HG03571 (cell line): Measurements from ENCODE around the gene PDLIM5.

Experiments
- ATAC-seq: cut with Tn5 transposase; IDR thresholded peaks from one replicate; pipeline ENCODE4 v1.9.1; 2021; ENCODE audit not compliant: unreplicated experiment

PDLIM5 gene

GRCh38 chr4:94678896-94679295 is 227.2 kb downstream of the PDLIM5 start:
- no peak for ATAC-seq

GRCh38 chr4:94680176-94680862 is 228.6 kb downstream of the PDLIM5 start:
- ATAC-seq: no peak

- ATAC-seq: no peak
Observed at GRCh38 chr4:94686086-94686485, 234.3 kb downstream of the PDLIM5 start.

- no peak for ATAC-seq
Observed at GRCh38 chr4:94689155-94689860, 237.6 kb downstream of the PDLIM5 start.

GRCh38 chr4:94690851-94691254 is 239.1 kb downstream of the PDLIM5 start:
- no peak for ATAC-seq

- ATAC-seq: no peak
Observed at GRCh38 chr4:94691552-94691951, 239.8 kb downstream of the PDLIM5 start.

- ATAC-seq: no peak
Observed at GRCh38 chr4:94695384-94695783, 243.6 kb downstream of the PDLIM5 start.

- no peak for ATAC-seq
Observed at GRCh38 chr4:94698187-94698586, 246.4 kb downstream of the PDLIM5 start.

- no peak for ATAC-seq
Observed at GRCh38 chr4:94700298-94700697, 248.6 kb downstream of the PDLIM5 start.

GRCh38 chr4:94701631-94702300 is 250.0 kb downstream of the PDLIM5 start:
- ATAC-seq: no peak

- no peak for ATAC-seq
Observed at GRCh38 chr4:94711635-94712034, 259.9 kb downstream of the PDLIM5 start.

GRCh38 chr4:94714365-94715160 is 262.8 kb downstream of the PDLIM5 start:
- no peak for ATAC-seq

GRCh38 chr4:94715726-94716125 is 264.0 kb downstream of the PDLIM5 start:
- no peak for ATAC-seq
